NCI-H146 treated with DMSO at 0.1 percent for 48 hours (cell line): Measurements from ENCODE around the gene ASTN1.
A peak's percentile ranks its signal among the peaks of the same experiment; 100 is the strongest.

ENCODE experiments used
- DNase-seq: peaks from one replicate; lab custom pipeline; 2025; ENCODE audit not compliant: unreplicated experiment; lab: John Stamatoyannopoulos, UW

The ASTN1 gene

GRCh38 chr1:176884911-176885310 is 279.6 kb downstream of the ASTN1 start:
- no peak for DNase-seq

GRCh38 chr1:176884286-176884685 is 280.2 kb downstream of the ASTN1 start:
- no peak for DNase-seq

DNA sequence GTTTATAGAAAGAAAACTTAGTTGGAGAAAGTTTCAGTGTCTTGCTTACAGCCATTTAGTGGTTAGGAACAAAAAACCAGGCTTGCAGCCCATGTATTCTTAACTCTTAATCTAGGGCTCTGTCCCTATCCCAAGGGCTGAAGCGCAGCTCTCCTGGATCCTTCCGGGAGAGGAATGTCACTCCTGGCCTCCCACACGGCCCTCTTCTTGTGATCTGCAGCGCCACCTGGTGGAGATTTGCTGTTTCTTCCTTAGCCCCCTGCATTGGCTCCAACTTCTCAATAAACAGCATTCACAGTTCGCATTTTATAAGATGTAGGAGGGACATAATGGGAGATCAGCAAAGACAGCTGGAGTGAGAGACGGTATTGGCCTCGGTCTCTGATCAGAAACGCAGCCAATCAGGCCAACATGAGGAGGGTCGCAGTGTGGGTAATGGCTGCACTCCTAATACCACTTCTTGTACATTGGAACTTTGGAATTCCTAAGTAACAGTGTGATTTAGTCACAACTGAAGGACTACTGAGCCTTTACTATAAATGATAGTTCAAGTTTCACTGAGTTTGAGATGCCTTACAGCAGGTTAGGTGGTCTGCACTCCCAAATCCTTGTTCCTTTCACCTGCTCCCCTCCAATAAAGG is 283.4 kb downstream of the ASTN1 start:
- peak; percentile 18 for DNase-seq

DNA sequence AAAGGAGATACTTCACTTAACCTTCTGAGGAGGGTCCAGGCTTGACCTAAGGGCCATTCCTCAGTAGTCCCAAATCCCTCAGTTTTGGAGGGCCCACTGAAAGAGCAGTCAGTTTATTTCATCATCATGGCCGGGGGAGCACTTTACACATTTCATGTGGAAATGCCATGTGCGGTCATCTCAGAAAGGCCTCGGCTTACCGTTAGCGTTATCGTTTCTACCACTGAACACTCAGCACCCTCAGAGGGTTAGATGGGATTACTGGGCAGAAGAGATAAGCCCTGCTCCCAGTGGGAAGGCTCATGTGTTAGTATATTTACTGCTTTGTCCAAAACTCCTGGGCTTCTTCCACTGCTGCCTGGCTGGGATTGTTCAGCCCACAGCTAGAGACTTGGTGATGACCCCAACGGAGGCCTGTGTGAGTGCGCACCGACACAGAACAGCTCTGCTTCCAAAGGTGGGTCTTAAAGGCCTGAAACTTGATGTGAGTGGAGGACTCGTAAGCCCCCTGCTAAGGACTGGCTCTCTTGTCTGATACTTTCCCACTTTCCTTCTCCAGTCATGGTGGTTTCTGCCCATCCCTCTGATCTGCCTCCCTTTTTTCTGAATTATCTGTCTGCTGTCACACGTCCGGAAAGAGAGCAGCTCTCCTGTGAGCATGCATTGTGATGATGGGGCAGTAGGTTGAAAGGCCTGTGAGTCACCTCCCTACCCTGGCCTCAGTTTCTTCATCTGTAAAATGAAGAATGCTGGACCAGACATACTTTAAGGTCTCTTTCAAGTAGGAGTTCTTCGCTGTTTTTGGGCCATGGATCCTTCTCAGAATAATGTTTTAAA is 284.5 kb downstream of the ASTN1 start:
- no peak for DNase-seq

DNA sequence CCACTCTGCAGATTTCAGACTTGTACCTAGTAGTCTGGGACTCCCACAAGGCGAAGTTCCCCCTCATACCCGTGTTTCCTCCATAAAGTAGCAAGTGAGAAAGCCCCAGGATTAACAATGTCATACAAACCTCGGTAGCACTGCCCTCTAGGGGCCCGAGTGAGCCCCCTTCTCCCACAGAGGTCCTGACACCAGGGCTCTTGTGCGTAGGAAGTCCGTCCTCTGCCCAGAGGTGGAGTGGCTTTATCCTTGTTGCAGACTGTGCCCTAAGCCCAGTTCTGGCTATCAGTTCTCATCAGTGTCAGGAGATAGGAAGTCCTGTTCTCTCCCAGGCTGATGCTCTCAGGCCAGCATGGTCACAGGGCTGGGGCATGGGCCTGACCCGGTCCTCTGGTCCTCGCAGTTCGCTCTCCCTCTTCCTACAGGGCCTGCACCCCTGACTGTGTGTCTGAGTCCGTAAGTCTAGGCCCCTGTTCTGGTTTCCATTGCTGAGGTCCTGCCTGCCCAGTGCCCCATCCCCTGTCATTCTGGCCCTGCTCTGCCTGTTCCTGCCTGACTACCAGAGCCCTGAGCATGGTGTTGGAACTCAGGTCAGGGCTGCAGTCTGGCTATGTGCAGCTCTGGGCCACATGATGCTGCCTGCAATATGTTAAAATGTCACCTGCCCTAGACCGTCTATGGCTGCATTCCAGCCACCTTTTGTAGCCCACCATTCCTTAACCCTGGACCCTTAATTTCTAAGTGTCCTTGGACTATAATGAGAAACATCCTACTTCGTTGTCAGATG is 285.6 kb downstream of the ASTN1 start:
- DNase-seq: no peak

GRCh38 chr1:176877557-176877956 is 287.0 kb downstream of the ASTN1 start:
- DNase-seq: no peak

- no peak for DNase-seq
Observed at GRCh38 chr1:176876966-176877515, 287.5 kb downstream of the ASTN1 start.

DNA sequence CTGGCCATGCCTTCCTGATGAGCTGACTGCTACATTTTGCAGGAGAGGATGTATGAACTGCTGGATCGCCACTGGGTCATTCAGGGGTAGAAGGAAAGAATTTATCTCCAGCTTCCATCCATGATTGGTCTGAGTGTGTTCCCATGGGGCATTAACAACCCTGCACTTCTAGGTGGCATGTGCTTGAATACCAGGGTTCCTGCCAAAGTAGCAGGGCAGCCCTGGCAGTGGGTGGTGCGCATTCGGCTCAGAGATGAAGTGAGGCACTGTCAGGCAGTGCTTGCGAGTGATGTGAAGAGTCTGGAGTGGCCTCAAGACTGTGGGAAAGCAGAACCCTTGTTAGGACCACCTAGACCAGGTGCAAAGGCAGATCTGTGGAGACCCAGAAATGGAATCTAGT is 294.9 kb downstream of the ASTN1 start:
- no peak for DNase-seq

- no peak for DNase-seq
Observed at GRCh38 chr1:176866011-176866714, 298.3 kb downstream of the ASTN1 start.

DNA sequence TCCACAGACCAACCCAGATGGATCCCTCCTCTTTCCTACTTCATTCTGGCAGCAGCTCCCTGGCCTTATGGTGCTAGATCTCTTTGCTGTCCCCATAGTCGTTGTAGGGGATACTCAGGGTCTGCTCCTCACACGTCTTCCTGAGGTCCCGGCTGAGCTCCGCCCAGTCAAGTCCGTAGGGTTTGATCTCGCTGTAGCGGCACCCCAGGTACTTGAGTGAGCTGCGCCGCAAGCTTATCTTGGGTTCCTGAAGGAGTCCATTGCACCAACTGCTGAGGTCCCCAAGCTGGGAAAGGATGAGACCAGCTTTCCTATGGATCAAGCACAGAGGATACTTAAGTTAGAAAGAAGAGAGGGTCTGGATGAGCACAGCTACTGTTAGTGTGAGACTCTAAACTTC is 300.3 kb downstream of the ASTN1 start:
- no peak for DNase-seq

DNA sequence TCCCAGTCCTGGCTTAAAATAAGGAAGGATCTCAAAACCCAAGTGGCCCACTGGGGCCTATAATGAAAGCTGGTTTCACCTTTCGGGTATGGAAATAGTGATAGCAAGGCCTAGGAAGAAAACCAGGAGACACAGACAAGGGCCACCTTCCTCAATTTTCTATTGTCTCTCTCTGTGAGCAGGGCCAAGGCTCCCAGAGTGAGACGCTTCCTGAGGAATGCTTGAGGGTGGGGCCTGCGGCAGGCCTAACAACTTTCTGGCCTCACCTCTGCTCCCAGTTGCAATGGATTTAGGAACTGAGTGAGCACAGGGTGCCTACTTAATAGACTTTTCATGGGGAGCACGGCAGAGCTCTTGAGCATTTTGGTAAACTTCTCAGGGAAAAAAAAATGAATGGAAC is 300.9 kb downstream of the ASTN1 start:
- no peak for DNase-seq

GRCh38 chr1:176858433-176858916 is 306.0 kb downstream of the ASTN1 start:
- DNase-seq: no peak

- no peak for DNase-seq
Observed at GRCh38 chr1:176857632-176858031, 306.9 kb downstream of the ASTN1 start.

DNA sequence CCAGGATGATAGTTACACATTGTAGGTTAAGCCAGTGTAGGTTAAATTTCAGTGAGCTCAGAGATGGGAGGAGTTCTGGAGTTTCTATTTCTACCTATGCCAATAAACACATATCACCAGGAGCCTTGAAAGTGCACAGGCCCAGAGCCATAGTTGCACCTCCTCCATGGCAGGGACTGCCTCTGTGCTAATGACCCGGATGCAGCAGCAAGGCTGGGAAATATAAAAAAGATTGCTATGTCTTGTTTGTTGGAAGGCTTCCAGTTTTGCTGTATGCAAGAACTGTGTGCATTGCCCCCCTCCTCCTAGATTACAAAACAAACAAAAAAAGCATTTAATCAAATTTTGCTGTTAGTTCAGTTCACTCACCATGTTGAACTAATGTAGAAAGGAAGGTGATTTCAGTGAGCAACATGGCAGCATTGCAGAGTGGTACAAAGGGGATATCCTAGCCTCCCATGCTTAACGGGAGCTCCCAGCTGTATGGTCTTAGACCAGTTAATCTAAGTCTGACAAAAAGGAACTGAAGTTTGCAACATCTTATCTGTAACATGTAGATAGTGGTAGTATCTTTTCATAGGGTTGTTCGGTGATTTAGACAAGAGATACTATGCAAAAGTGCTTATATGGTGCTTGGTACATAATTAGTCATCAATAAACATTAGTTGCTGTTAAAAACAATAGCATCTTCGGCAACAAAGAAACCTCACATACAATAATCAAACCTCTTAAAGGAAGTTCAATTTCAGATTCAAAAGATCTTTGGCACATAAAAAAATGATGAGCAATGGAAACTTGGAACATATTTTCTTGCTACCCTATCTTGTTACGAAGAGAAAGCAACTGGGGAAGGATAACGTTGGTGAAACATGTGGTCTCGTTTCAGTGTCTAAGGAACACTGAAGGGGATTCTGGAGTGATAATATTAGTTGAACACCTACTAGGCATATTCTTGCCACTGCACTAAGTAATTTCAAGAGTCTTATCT is 309.5 kb downstream of the ASTN1 start:
- DNase-seq: no peak

GRCh38 chr1:176854121-176854520 is 310.4 kb downstream of the ASTN1 start:
- no peak for DNase-seq

DNA sequence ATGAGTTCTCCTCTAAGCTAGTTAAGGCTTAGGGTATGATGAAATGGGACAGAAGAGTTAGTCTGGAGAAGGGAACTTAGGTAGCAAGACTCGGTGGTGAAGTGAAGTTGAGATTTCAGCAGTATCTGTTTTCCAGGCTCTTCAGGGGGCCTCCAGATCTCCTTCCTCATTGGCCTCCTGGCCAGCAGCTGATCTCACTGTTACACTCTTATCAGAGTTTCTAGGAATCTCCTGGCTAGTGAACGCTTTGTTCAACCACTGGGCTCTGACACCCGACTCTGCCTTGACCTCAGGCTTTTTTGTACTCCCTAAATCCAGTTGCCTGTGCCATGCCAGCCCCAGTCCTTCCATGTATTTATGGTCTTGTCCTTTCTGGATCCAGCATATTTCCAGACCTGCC is 311.0 kb downstream of the ASTN1 start:
- no peak for DNase-seq

GRCh38 chr1:176852124-176852523 is 312.4 kb downstream of the ASTN1 start:
- DNase-seq: no peak

DNA sequence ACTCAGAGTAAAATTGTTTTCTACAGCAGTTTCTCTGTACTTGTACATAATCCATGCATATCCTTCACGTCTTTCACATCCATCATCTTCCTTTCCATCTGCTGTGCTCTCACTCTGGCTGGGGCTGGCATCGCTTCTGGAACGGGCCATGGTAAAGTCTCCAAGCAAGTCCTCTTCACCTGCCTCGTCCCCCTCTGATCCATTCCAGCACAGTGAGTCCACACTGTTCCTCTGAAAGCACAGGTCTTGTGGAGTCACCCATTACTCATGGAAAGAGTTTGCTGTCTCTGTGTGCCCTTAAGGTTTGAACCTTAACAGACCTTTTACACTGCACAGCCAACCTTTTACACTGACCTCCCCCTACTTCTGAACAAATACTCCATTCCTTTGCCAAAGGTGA is 313.6 kb downstream of the ASTN1 start:
- DNase-seq: no peak

DNA sequence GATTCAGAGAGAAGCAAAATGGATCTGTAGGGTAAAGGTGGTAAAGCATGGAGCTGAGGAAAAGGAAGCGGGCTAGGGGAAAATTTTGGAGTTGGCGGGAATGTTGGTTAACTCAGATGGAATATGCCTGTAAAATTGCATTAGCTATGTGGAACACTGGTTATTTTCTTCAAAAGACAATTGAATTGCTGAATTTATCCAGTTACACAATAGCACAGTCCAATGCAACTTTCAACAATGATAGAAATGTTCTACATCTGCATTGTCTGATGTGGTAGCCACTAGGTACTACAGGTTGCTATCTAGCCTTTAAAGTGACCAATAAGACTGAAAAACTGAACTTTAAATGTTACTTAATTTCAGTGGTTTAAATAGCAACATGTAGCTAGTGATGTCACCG is 315.2 kb downstream of the ASTN1 start:
- no peak for DNase-seq

GRCh38 chr1:176847052-176847451 is 317.5 kb downstream of the ASTN1 start:
- DNase-seq: no peak
